Head of caudate nucleus (tissue), 42 donors: ENCODE results near the gene ANTKMT.
A peak's percentile ranks its signal among the peaks of the same experiment; 100 is the strongest.

ENCODE experiments used
- DNase-seq, 42 donors: peaks; one replicate each; pipeline versions ENCODE4 v3.0.0 to v3.0.0-alpha.2; 2020 to 2021; ENCODE audit warnings: mixed read lengths in 7 of 42
- intact Hi-C: fragments of 100-400 bp; cut with DNase I; formaldehyde crosslinking; loops from one replicate; pipeline ENCODE4 v1.15.0; 2022

The ANTKMT gene

DNA sequence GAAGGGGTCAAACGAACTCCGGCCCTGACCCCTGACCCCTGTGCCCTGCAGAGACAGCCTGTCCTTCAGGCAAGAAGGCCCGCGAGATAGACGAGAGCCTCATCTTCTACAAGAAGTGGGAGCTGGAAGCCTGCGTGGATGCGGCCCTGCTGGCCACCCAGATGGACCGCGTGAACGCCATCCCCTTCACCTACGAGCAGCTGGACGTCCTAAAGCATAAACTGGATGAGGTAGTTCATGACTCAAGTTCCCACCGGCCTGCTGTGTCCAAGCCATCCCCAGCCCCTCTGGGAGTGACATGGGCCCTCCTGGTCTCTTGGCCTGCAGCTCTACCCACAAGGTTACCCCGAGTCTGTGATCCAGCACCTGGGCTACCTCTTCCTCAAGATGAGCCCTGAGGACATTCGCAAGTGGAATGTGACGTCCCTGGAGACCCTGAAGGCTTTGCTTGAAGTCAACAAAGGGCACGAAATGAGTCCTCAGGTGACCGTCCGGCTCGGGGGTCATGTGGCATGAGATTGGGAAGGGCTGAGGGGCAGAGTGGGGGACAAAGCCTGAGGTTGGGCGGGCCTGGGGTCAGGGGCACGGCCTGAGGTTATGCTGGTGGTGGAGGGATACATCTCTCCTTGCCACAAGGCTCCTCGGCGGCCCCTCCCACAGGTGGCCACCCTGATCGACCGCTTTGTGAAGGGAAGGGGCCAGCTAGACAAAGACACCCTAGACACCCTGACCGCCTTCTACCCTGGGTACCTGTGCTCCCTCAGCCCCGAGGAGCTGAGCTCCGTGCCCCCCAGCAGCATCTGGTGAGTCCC lies 45.3 kb downstream of the ANTKMT start:
- DNase-seq: no peak
- intact Hi-C loops: no loop called here

DNA sequence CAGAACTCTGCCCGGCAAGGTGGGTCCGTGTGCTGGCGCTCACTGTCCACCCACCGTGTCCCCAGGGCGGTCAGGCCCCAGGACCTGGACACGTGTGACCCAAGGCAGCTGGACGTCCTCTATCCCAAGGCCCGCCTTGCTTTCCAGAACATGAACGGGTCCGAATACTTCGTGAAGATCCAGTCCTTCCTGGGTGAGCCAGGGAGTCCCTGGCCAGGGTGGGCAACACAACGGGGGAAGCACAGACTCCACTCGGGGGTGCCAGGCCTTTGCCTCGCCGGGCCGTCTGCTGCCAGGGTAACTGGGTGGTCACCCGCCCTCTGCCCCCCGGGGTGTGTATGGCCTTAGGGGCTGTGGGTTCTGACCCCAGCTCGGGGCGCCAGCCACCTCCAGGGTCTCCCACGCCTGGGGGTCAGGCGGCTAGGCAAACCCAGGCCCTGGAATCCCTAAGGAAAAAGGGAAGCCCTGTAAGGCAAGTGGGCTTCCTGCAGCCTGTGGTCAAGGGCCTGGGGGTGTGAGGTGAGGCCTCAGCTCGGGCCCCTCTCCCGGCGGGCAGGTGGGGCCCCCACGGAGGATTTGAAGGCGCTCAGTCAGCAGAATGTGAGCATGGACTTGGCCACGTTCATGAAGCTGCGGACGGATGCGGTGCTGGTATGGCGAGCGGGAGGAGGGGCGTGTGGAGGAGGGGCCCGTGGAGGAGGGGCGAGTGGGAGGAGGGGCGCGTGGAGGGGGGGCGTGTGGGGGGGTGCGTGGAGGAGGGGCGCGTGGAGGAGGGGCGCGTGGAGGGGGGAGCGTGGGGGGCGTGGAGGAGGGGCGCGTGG lies 46.1 kb downstream of the ANTKMT start:
- DNase-seq: no peak
- intact Hi-C loops: no loop called here

- no peak for DNase-seq
- intact Hi-C loops: no loop called here
Observed at GRCh38 chr16:767743-768235, 46.8 kb downstream of the ANTKMT start.

- DNase-seq: no peak
- intact Hi-C loops: no loop called here
Observed at GRCh38 chr16:768428-768827, 47.5 kb downstream of the ANTKMT start.

- no peak for DNase-seq
- intact Hi-C loops: no loop called here
Observed at GRCh38 chr16:769184-769784, 48.3 kb downstream of the ANTKMT start.

DNA sequence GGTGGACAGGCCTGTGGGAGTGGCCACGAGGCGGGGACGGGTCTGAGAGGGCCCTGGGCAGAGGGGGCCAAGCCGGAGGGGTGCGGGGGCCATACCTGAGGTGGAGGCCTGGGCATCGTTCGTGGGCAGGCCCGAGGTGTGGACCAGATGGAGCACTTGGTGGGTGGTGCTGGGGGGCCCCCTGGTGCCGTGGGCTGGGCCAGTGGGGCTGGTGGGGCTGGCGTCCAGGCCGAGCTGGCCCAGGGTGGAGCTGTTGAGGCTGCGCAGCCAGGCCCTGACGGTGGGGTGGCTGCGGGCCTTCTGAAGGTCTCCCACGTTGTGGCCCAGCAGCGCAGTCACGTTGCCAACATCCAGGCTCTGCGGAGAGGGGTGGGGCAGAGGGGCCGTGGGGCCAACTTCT lies 49.0 kb downstream of the ANTKMT start:
- intact Hi-C loops: no loop called here

DNA sequence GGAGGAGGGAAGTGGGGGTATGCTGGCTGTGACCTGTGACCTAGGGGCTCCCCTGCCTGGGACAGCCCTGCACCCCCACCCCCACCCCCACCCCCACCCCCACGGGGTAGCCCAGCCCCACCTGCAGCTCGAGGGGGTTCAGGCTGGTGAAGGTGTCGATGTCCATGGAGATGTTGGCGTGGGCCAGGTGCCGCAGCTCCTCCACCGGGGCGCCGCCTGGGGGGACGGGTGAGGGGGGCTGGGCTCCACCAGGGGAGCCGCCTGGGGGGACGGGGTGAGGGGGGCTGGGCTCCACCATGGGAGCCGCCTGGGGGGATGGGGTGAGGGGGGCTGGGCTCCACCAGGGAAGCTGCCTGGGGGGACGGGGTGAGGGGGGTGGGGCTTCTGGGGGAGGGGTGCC lies 49.5 kb downstream of the ANTKMT start:
- no peak for DNase-seq
- intact Hi-C loops: no loop called here

More for the DNA sequence above, 49.0 kb downstream of the ANTKMT start:
- peak in 1 of 42 donors; percentile 0 for DNase-seq
